Muscle of arm (tissue), 12 donors: ENCODE data around the gene NFKBIL1. TPM values are rescaled to one million over a fixed set of nuclear protein-coding genes. Genes with fewer than 3 reads are reported as not detected.

ENCODE experiments used
- polyA plus RNA-seq, 12 donors: library from polyadenylated mRNA; unstranded; fragments of 120-200 nt; gene quantifications; one replicate each; pipeline ENCODE4 v1.2.1, GENCODE V29; 2013; ENCODE audit not compliant: insufficient read length in 12 of 12

The NFKBIL1 gene
- polyA plus RNA-seq, 12 donors, result 11.4 to 23.7 (median 14.1) TPM; not detected in 1

Other genes starting within 250 kb of the NFKBIL1 start
- 100 to 1,000 TPM in 11 of 12 donors, not detected in 1; 106 to 262 (median 145) TPM for gene HLA-B, start 190.4 kb upstream of the NFKBIL1 start, polyA plus RNA-seq
- gene MICA, start 144.0 kb upstream of the NFKBIL1 start, polyA plus RNA-seq, result 10 to 100 TPM in 2 of 12 donors, 1 to 10 TPM in 9, not detected in 1; 2.8 to 12.5 (median 7.0) TPM
- 1 to 10 TPM in 2 of 12 donors, under 1 TPM in 8, not detected in 2; 0.37 to 1.9 (median 0.78) TPM for gene MICB, start 49.5 kb upstream of the NFKBIL1 start, polyA plus RNA-seq
- gene MCCD1, start 18.6 kb upstream of the NFKBIL1 start, polyA plus RNA-seq, result not detected
- gene DDX39B, start 5.6 kb upstream of the NFKBIL1 start, polyA plus RNA-seq, result 100 to 1,000 TPM in 11 of 12 donors, not detected in 1; 312 to 457 (median 352) TPM
- 1 to 10 TPM in 10 of 12 donors, not detected in 2; 3.3 to 6.6 (median 4.1) TPM for gene ATP6V1G2, start 1.0 kb upstream of the NFKBIL1 start, polyA plus RNA-seq
- gene LTA, start 24.7 kb downstream of the NFKBIL1 start, polyA plus RNA-seq, result 1 to 10 TPM in 1 of 12 donors, under 1 TPM in 5, not detected in 6; 0.13 to 2.6 (median 0.33) TPM
- gene TNF, start 28.0 kb downstream of the NFKBIL1 start, polyA plus RNA-seq, result 1 to 10 TPM in 1 of 12 donors, under 1 TPM in 8, not detected in 3; 0.11 to 1.5 (median 0.33) TPM
- 10 to 100 TPM in 1 of 12 donors, 1 to 10 TPM in 7, under 1 TPM in 2, not detected in 2; 0.57 to 23.4 (median 1.3) TPM for gene LTB, start 34.8 kb downstream of the NFKBIL1 start, polyA plus RNA-seq
- 10 to 100 TPM in 2 of 12 donors, 1 to 10 TPM in 8, not detected in 2; 3.9 to 24.6 (median 5.9) TPM for gene LST1, start 38.7 kb downstream of the NFKBIL1 start, polyA plus RNA-seq
- gene NCR3, start 45.4 kb downstream of the NFKBIL1 start, polyA plus RNA-seq, result under 1 TPM in 6 of 12 donors, not detected in 6; 0.22 to 0.63 (median 0.25) TPM
- 10 to 100 TPM in 11 of 12 donors, not detected in 1; 12.8 to 39.9 (median 18.8) TPM for gene AIF1, start 67.6 kb downstream of the NFKBIL1 start, polyA plus RNA-seq
- 100 to 1,000 TPM; 104 to 352 (median 123) TPM for gene PRRC2A, start 73.1 kb downstream of the NFKBIL1 start, polyA plus RNA-seq
- 100 to 1,000 TPM in 11 of 12 donors, not detected in 1; 153 to 248 (median 195) TPM for gene BAG6, start 105.1 kb downstream of the NFKBIL1 start, polyA plus RNA-seq
- 1 to 10 TPM in 10 of 12 donors, not detected in 2; 3.4 to 9.7 (median 4.8) TPM for gene APOM, start 108.3 kb downstream of the NFKBIL1 start, polyA plus RNA-seq
- gene C6orf47, start 113.2 kb downstream of the NFKBIL1 start, polyA plus RNA-seq, result 10 to 100 TPM in 11 of 12 donors, not detected in 1; 10.9 to 15.8 (median 12.5) TPM
- gene GPANK1, start 117.4 kb downstream of the NFKBIL1 start, polyA plus RNA-seq, result 10 to 100 TPM in 11 of 12 donors, not detected in 1; 12.1 to 25.8 (median 13.5) TPM
- 100 to 1,000 TPM in 11 of 12 donors, not detected in 1; 121 to 202 (median 144) TPM for gene CSNK2B, start 118.5 kb downstream of the NFKBIL1 start, polyA plus RNA-seq
- gene LY6G5B, start 122.4 kb downstream of the NFKBIL1 start, polyA plus RNA-seq, result 10 to 100 TPM in 9 of 12 donors, 1 to 10 TPM in 2, not detected in 1; 6.1 to 27.9 (median 14.2) TPM
- gene LY6G5C, start 133.5 kb downstream of the NFKBIL1 start, polyA plus RNA-seq, result 1 to 10 TPM in 10 of 12 donors, not detected in 2; 1.2 to 6.4 (median 3.2) TPM
- 10 to 100 TPM in 11 of 12 donors, not detected in 1; 35.4 to 54.1 (median 43.1) TPM for gene ABHD16A, start 155.7 kb downstream of the NFKBIL1 start, polyA plus RNA-seq
- gene LY6G6F, start 159.3 kb downstream of the NFKBIL1 start, polyA plus RNA-seq, result under 1 TPM in 1 of 12 donors, not detected in 11; 0.27 TPM
- 1 to 10 TPM in 1 of 12 donors, under 1 TPM in 5, not detected in 6; 0.50 to 1.1 (median 0.75) TPM for gene LY6G6D, start 167.7 kb downstream of the NFKBIL1 start, polyA plus RNA-seq
- gene LY6G6C, start 174.1 kb downstream of the NFKBIL1 start, polyA plus RNA-seq, result 1 to 10 TPM in 3 of 12 donors, under 1 TPM in 4, not detected in 5; 0.28 to 6.6 (median 0.63) TPM
- gene MPIG6B, start 175.8 kb downstream of the NFKBIL1 start, polyA plus RNA-seq, result 1 to 10 TPM in 2 of 12 donors, under 1 TPM in 8, not detected in 2; 0.49 to 1.7 (median 0.63) TPM
- gene DDAH2, start 181.7 kb downstream of the NFKBIL1 start, polyA plus RNA-seq, result 100 to 1,000 TPM in 8 of 12 donors, 10 to 100 TPM in 3, not detected in 1; 89.7 to 152 (median 108) TPM
- gene CLIC1, start 188.9 kb downstream of the NFKBIL1 start, polyA plus RNA-seq, result 100 to 1,000 TPM in 11 of 12 donors, not detected in 1; 100 to 194 (median 129) TPM
- 10 to 100 TPM in 6 of 12 donors, 1 to 10 TPM in 5, not detected in 1; 7.4 to 32.2 (median 13.8) TPM for gene MSH5, start 192.4 kb downstream of the NFKBIL1 start, polyA plus RNA-seq
- gene SAPCD1, start 215.0 kb downstream of the NFKBIL1 start, polyA plus RNA-seq, result 10 to 100 TPM in 1 of 12 donors, 1 to 10 TPM in 9, not detected in 2; 1.6 to 10.7 (median 2.4) TPM
- gene VWA7, start 229.7 kb downstream of the NFKBIL1 start, polyA plus RNA-seq, result 1 to 10 TPM in 10 of 12 donors, not detected in 2; 1.1 to 4.1 (median 2.1) TPM
- 10 to 100 TPM in 11 of 12 donors, not detected in 1; 38.6 to 60.8 (median 45.0) TPM for gene VARS1, start 248.1 kb downstream of the NFKBIL1 start, polyA plus RNA-seq